Measurements from ENCODE around the gene XRN2. TPM values are rescaled to one million over a fixed set of nuclear protein-coding genes. Genes with fewer than 3 reads are reported as not detected.

Gene XRN2
- total and polyA plus RNA-seq, 8 donors, result 12.5 to 66.8 (median 27.7) TPM

- TF ChIP-seq, protein P1, sequence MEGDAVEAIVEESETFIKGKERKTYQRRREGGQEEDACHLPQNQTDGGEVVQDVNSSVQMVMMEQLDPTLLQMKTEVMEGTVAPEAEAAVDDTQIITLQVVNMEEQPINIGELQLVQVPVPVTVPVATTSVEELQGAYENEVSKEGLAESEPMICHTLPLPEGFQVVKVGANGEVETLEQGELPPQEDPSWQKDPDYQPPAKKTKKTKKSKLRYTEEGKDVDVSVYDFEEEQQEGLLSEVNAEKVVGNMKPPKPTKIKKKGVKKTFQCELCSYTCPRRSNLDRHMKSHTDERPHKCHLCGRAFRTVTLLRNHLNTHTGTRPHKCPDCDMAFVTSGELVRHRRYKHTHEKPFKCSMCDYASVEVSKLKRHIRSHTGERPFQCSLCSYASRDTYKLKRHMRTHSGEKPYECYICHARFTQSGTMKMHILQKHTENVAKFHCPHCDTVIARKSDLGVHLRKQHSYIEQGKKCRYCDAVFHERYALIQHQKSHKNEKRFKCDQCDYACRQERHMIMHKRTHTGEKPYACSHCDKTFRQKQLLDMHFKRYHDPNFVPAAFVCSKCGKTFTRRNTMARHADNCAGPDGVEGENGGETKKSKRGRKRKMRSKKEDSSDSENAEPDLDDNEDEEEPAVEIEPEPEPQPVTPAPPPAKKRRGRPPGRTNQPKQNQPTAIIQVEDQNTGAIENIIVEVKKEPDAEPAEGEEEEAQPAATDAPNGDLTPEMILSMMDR (IDR thresholded peaks at IDR 0.05), result no peak
- no peak for TF ChIP-seq EP300 (IDR thresholded peaks at IDR 0.05)
- TF ChIP-seq POLR2A (IDR thresholded peaks at IDR 0.05), result no peak
- TF ChIP-seq POLR2AphosphoS5 (IDR thresholded peaks at IDR 0.05), result no peak
- DNase-seq, result no peak
- no peaks in the 10 kb centered on the region for H3K27me3 ChIP-seq
- no peak overlapping the region for H3K27ac ChIP-seq
- no peaks in the 10 kb centered on the region for H3K4me1 ChIP-seq
- 83 to 96% (median 95%) methylated on average over 3 of the region's 3 CpGs for WGBS, 5 donors
- no peak overlapping the region for H3K4me3 ChIP-seq
- H3K9me3 ChIP-seq, result no peaks in the 10 kb centered on the region
- H3K36me3 ChIP-seq, result peaks cover 33 to 94% (median 85%) of the 10 kb centered on the region in 4 donors
- intact Hi-C loops (cut with DNase I; ENCODE audit: low total_unique reads), result no loop called here
These were observed 38.0 kb downstream of the XRN2 start for GRCh38 chr20:21340991-21341697.

- Histone ChIP-seq H3K36me3 (peaks cover 32 to 94% (median 85%) of the 10 kb centered on the region in 4 donors), H3K27me3 (no peaks in the 10 kb centered on the region), H3K9me3 (no peaks in the 10 kb centered on the region), H3K27ac (no peak overlapping the region), H3K4me3 (no peak overlapping the region), H3K4me1 (no peaks in the 10 kb centered on the region)
- WGBS, 5 donors, result 69 to 82% (median 78%) methylated on average over 4 of the region's 4 CpGs
- intact Hi-C loops (cut with DNase I; ENCODE audit: low total_unique reads), result no loop called here
- TF ChIP-seq EP300 (IDR thresholded peaks at IDR 0.05), result no peak
- TF ChIP-seq, protein P1 (IDR thresholded peaks at IDR 0.05), result no peak
- no peak for TF ChIP-seq POLR2AphosphoS5 (IDR thresholded peaks at IDR 0.05)
- no peak for TF ChIP-seq POLR2A (IDR thresholded peaks at IDR 0.05)
- no peak for DNase-seq
These were observed 39.7 kb downstream of the XRN2 start for GRCh38 chr20:21342656-21343345.

DNA sequence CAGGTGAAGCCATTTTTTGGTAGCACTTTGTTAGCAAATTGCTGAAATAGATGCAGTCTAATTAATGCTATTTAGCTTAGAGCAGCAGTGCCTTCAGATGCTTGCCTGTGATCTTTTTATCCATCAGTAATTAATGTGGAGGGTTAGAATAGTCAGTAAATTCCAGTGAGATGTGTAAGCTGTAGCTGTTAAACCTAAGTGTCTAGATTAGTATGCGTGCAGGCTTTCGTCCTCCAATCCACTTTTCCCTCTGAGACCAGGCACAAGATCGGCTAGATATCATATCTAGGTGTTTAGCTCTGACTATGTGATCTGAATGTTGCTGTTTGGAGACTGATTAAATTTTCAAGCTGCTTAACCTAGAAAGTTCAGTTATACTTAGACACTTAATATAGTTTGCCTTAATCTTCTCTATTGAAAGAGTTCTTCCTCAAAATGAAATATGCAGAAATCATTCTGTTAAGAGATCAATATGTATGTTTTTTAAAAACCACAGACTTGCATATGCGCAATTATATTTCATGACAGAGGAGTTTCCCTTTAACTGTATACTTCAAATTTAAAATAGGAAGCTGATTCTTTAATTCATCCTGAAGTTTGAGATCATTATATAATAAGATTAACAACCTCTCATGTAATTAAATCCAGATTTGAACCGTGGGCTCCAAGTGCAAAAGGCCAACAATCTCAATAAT, 41.2 kb downstream of the XRN2 start:
- Histone ChIP-seq H3K36me3 (peaks cover 43 to 94% (median 85%) of the 10 kb centered on the region in 4 donors), H3K27ac (no peak overlapping the region), H3K27me3 (no peaks in the 10 kb centered on the region), H3K9me3 (no peaks in the 10 kb centered on the region), H3K4me3 (no peak overlapping the region), H3K4me1 (no peaks in the 10 kb centered on the region)
- intact Hi-C loops (cut with DNase I; ENCODE audit: low total_unique reads), result no loop called here
- no peak for DNase-seq
- no peak for TF ChIP-seq POLR2A (IDR thresholded peaks at IDR 0.05)
- no peak for TF ChIP-seq EP300 (IDR thresholded peaks at IDR 0.05)
- TF ChIP-seq POLR2AphosphoS5 (IDR thresholded peaks at IDR 0.05), result no peak
- TF ChIP-seq, protein P1 (IDR thresholded peaks at IDR 0.05), result no peak
- 91 to 94% (median 92%) methylated on average over 5 of the region's 5 CpGs for WGBS, 5 donors

DNA sequence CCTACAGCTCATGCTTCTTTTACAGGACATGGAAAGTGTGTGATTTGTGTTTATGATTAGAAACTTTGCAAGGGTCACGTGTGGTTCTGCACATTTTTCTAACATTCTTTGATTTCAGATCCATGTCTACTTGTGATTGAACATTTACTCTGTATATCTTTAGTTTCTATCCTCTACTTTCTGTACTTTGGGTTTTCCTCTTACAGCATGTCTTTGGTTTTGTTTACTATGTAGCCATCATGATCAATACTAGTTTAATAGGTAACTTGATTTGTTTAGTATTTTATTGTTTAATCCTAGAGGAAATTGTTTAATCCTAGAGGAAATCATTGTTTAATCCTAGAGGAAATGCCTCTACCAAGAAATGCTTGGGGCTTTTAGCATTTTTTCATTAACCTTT, 41.8 kb downstream of the XRN2 start:
- 79 to 94% (median 87%) methylated on average over 1 of the region's 1 CpG for WGBS, 5 donors
- H3K36me3 ChIP-seq, result peaks cover 46 to 94% (median 85%) of the 10 kb centered on the region in 4 donors

More for the DNA sequence above, 41.8 kb downstream of the XRN2 start:
- no peak overlapping the region for H3K27ac ChIP-seq
- TF ChIP-seq, protein P1 (IDR thresholded peaks at IDR 0.05), result no peak
- TF ChIP-seq EP300 (IDR thresholded peaks at IDR 0.05) (no peak), POLR2A (IDR thresholded peaks at IDR 0.05) (no peak), POLR2AphosphoS5 (IDR thresholded peaks at IDR 0.05) (no peak)
- no peaks in the 10 kb centered on the region for H3K27me3 ChIP-seq
- intact Hi-C loops (cut with DNase I; ENCODE audit: low total_unique reads), result no loop called here
- no peaks in the 10 kb centered on the region for H3K9me3 ChIP-seq
- H3K4me3 ChIP-seq, result no peak overlapping the region
- DNase-seq, result no peak
- H3K4me1 ChIP-seq, result no peaks in the 10 kb centered on the region

Measured in stomach (tissue), 9 donors.